ENCODE data around the gene CRAT. TPM values are rescaled to one million over a fixed set of nuclear protein-coding genes. Genes with fewer than 3 reads are reported as not detected.

CRAT gene
- 8.2 and 10.7 TPM in 2 replicates for polyA plus RNA-seq (2014; cell fraction: cytosol; rRNA removed)
- polyA plus RNA-seq (2014; cell fraction: nucleus; rRNA removed): 6.2 and 8.7 TPM in 2 replicates

GRCh38 chr9:129110740-129111527, at the start of gene CRAT, which contains the start of gene PTPA:
CRAT (minus strand) TSS chr9:129110793; CDS start chr9:129110509, 284 bp downstream.
PTPA (plus strand) TSS chr9:129111415; CDS start chr9:129111601, 186 bp downstream.
- peak; percentile 90 for DNase-seq (ENCODE audit: low spot score)

DNA sequence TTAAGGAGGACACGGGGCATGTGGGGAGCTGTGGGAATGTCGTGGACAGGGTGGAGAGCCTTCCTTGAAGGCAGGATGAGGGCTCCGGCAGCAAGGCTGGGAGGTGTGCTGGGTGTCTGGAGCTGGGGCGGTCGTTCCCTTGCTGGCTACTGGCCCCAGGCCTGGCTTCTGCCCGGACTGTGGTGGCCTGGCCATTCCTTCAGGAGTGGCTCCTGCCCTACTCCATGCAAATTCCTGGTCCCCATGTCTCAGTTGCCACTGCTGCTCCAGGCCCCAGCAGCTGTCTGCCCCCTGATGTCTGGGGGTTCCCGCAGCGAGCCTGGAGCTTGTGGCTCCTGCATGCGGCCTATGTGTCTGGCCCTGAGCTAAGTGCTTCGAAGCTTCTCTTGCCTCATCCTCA, 45.6 kb upstream of the CRAT start:
- DNase-seq (ENCODE audit: low spot score): no peak

GRCh38 chr9:129154866-129155477, 44.4 kb upstream of the CRAT start:
- no peak for DNase-seq (ENCODE audit: low spot score)

DNA sequence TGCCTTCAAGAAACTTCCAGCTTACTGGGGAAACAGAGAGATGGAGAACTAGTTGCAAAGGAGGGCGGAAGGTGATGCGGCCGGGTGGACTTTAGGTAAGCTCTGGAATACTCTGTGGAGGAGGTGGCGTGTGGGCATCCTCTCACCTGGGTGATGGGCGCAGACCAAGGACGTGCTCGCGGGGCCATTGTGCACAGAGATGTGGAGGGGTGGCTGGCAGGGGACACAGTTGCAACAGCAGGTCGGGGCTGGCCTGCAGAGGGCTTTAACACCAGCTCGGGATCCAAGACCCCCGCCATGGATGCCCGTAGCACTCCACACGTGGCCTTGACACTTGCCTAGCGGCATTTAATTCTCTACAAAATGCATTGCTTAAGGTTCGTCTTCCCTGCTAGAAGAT, 40.9 kb upstream of the CRAT start:
- DNase-seq (ENCODE audit: low spot score): no peak

- no peak for DNase-seq (ENCODE audit: low spot score)
These were observed 40.1 kb upstream of the CRAT start for GRCh38 chr9:129150672-129151211.

DNA sequence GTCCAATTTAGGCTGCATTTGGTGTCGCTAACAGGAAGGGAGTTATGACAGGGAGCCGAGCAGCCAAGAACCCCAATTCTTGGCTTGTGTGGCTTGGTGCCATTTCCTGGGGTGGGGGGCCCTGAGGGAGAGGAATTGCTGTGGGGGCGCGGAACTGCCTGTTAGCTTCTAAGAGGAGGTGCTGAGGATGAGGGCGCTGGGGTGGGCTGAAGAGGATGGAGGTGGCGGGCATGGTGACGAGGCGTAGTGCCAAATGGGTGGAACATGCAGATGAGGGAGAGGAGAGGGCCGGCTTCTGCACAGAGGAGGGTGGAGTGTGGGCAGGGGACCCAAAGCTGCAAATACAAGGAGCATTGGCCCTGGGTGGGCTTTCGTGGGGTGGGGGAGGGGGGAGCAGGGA, 39.5 kb upstream of the CRAT start:
- DNase-seq (ENCODE audit: low spot score): no peak

GRCh38 chr9:129149442-129149841, 38.8 kb upstream of the CRAT start:
- DNase-seq (ENCODE audit: low spot score): no peak

DNA sequence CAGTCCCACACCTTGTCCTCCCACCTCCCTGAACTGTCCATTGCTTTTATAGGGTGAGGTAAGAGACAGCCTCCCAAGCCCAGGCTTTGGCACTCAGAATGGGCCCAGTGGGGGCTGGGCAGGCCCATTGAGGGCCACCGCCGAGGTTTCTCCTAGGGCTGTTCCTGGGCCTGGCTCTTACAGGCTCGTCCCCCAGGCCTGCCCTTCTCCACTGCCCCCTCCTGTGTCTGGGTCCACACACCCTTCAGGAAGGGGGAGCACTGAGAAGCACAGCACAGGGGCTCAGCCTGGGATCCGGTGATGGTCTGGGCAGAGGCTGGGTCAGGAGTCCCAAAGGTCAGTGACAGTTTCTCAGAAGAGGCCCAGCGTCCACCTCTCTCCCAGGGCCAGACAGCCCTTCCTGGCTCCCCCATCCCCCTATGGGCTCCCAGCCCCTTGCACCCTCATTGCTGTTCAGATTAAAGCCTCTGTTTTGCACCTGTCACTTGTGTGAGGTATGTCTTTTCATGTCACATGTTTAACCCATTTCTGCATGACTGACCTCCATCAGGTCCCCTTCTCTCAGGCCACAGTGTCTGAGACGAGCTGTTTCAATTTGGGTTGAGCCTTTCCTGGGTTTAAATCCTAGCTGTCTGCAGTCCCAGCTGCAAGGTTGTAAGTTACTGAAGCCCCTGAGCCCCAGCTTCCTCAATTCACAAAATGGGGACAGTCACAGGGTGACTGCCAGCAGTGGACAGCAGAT, 38.0 kb upstream of the CRAT start:
- no peak for DNase-seq (ENCODE audit: low spot score)

DNA sequence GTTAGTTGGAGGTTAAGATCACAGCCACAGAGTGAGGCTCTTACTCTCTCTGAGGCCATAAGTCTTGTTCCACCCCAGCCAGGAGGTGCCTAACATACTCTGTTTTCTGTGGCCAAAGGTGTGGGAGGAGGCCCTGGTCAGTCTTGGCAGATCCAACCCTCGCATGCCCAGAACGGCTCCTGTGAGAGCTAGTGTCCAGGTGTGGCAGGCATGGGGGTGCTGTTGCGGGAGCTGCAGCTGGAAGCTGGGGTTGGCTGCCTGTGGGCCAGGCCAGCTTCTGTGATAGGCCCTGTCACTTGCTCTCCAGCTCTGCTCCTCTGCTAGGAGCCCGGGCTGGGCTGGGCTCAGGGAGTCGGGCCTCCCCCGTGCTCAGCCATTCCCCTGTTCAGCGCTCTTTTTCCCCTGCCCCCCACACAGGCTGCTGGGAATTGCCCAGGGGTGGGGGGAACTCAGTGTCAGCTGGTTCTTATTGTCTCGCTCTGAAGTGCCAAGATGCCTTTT, 35.9 kb upstream of the CRAT start:
- no peak for DNase-seq (ENCODE audit: low spot score)

DNA sequence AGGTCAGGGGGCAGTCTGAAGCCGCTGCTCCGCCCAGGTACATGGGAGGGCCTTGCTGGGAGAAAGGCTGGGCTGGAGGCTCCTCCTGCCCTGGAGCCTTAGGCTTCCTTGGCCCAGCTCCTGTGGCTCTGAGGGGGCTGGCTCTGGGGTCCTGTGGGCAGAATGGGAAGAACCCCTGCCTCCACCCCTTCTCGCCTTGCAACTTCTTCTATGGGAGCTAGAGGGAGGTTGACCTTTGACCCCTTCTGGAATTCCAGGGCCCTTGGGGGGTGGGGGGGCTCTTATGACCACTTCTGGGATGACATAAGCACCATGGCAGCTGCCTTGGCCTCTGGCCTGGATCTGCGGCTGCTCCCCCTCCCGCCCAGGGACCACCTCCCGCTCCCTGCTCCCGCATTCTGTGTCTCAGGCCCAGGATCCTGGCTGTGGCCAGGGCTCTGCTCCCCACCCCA, 35.3 kb upstream of the CRAT start:
- no peak for DNase-seq (ENCODE audit: low spot score)

DNA sequence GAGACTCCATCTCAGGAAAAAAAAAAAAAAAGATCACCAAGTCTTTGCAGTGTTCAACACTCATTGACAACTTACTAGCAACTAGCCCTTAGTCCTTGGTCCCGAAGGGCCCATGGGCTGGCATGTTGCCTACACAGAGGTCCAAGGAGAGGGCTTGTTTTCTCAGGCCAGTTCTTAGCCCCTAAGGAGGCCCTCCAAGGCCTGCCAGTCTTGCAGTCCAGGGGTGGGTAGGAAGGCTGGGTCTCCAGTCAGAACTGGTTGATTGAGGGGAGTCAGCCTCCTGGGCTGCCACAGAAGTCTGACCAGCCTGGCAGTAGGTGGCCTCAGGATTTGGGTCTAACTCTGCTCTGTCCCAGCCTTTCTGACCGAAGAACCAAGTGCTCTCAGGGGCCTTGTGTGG, 34.7 kb upstream of the CRAT start:
- DNase-seq (ENCODE audit: low spot score): no peak

DNA sequence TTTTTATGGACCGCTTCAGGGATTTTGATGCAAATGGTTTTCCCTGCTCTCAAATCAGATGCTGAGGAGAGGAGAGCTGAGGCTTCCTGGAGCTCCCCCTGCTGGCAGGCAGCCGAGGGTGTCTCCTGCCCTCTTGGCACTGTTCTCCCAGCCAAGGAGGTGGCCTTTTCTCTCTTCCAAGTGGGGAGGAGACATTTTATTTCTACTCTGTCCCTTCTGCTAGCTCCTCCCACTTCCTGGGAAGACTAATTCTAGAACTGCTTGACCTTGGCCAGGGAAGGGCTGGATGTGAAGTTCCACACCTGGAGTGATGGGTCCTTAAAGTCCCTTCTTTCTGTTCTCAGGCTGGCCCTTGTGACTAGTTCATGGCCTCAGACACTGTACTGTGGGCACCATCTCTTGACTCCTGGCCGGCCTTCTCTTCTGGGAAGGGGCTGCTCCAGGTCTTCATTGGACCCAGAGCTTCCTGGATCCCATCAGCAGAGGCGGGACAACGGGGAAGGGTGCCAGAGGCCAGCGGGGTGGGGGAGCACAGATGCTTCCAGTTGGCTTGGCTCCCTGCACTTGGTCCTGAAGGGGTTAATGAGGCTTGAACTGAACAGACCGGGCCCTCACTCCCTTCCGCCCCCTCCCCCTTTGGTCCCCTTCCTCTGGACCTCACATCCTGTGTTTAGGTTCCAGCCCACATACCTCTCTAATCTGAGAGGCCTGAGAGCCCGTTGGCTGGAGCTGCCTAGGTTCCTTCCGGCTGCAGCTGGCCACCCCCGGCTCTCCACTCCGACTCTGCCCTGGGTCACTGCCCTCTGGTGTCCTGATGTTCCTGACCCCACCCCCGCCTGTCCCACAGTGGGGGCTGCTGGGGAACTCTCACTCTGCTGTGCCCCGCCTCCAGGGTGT, 32.7 kb upstream of the CRAT start:
- peak; percentile 74 for DNase-seq (ENCODE audit: low spot score)

- no peak for DNase-seq (ENCODE audit: low spot score)
These were observed 31.7 kb upstream of the CRAT start for GRCh38 chr9:129142138-129142935.

DNA sequence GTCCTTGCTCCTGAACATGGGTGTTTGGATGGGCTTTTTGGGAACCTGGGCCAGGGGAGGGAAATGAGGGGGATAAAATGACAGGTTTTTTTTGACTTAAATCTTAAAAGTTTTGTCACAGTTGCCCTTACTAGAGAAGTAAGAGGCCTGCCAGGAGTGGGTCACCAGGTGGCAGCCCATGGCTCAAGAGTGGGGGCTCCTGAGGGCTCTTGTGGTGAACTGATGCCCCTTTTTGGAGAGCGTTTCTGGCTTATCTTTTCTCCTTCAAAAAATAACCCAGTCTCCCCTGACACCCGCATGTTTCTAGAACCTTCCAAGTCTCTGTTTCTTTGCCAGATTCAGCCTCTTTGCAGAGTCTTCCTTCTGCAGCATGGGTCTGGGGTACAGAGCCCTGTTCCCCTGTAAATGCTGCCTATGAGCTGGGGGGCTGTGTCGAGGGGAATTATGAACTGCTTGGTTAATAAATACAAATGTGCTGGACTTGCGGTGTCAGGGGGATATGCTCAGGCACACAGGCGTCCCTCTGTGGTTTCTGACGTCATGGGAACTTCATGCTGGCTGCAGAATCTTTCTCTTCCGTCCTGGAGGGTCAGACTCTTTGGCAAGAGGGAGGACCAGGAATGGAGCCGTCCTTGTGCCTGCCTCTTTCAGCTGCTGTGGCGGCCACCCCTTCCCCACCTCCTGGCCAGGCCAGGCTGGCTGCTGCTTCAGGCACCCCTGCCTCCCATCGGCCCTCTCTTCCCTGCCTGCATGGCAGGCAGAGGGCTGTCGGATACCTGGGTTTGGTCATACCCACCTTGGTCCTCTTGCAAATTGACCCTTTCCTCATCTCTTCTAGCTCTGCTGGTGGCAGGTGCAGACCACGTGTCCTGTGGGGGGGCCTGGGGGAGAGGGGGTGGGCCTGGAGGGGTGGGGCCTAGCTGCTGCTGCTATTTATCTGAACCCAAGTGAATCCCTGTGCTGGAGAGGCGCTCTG, 30.8 kb upstream of the CRAT start:
- no peak for DNase-seq (ENCODE audit: low spot score)

- DNase-seq (ENCODE audit: low spot score): peak; percentile 63
These were observed 29.9 kb upstream of the CRAT start for GRCh38 chr9:129140397-129141065.

DNA sequence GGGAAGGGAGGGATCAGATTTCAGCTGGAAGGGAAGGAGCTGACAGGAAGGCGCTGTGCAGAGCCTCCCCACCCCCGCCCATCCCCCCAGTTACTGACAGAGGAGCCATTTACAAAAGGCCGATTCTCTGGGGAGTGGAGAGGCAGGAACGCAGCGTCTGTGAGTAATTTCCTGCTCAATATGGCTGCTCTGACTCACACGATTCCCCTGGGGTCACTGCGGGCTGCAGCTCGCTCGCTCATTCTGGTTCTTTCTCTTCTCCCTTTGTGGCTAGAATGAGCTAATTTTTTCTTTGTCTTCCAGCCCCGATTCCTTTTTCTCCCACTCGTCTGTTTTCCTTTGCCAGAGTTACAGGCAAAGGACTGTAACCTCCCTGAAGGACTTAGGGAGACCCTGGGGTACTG, 29.4 kb upstream of the CRAT start:
- DNase-seq (ENCODE audit: low spot score): peak; percentile 95

- DNase-seq (ENCODE audit: low spot score): peak; percentile 85
These were observed 28.8 kb upstream of the CRAT start for GRCh38 chr9:129139233-129139992.
